DLD1 (cell line): ENCODE data around the gene PCDHGB4.
"Not testable (repeated sequence)": the region's sequence is repeated elsewhere in the genome, so short reads cannot be mapped to it uniquely, and the experiment has no call there.

Experiments
- in situ Hi-C: cut with HindIII; loops from 2 replicates; pipeline ENCODE4 v1.10.0; 2017; ENCODE audit warnings: low sequenced_read_pairs

Gene PCDHGB4

DNA sequence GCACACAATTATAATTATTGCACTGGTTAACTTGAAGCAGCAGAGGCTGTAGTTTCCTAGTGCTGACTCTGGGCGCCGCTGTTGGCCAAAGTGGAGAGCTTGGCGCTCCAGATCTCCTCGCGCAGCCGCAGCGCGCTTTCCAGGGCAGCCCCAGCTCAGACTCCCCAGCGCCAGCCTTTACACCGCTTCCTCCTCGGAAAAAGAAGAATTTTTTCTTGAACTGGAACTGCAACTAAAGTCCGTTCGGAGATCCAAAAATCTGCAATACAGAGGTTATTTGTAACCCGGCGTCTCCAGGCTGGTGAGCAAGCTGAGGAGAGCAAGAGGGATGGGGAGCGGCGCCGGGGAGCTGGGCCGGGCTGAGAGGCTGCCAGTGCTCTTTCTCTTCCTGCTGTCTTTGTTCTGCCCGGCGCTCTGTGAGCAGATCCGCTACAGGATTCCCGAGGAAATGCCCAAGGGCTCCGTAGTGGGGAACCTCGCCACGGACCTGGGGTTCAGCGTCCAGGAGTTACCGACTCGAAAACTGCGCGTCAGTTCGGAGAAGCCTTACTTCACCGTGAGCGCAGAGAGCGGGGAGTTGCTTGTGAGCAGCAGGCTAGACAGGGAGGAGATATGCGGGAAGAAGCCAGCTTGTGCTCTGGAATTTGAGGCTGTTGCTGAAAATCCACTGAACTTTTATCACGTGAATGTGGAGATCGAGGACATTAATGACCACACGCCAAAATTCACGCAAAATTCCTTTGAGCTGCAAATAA lies at the start of gene PCDHGB4:
Gene PCDHGB4, plus strand, starts transcription at position 142 of the 755 bp plus-strand sequence. Its CDS starts 187 bp downstream, at position 329.
- in situ Hi-C loops = not testable (repeated sequence)

- in situ Hi-C loops = loop anchor here (25.0 kb wide), 1 partner anchor 174 kb away; no protein-coding TSS in a partner anchor
Measured at GRCh38 chr5:141338538-141339306, 48.8 kb upstream of the PCDHGB4 start, which contains the start of gene PCDHGA2. Gene PCDHGA2 (plus strand): TSS chr5:141338760.

DNA sequence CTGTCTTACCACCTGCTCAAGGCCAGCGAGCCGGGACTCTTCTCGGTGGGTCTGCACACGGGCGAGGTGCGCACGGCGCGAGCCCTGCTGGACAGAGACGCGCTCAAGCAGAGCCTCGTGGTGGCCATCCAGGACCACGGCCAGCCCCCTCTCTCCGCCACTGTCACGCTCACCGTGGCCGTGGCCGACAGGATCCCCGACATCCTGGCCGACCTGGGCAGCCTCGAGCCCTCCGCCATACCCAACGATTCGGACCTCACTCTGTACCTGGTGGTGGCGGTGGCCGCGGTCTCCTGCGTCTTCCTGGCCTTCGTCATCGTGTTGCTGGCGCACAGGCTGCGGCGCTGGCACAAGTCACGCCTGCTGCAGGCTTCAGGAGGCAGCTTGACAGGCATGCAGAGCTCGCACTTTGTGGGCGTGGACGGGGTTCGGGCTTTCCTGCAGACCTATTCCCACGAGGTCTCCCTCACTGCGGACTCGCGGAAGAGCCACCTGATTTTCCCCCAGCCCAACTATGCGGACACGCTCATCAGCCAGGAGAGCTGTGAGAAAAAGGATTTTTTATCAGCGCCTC lies 46.6 kb upstream of the PCDHGB4 start:
- in situ Hi-C loops = loop anchor here (25.0 kb wide), 1 partner anchor 171 kb away; no protein-coding TSS in a partner anchor

DNA sequence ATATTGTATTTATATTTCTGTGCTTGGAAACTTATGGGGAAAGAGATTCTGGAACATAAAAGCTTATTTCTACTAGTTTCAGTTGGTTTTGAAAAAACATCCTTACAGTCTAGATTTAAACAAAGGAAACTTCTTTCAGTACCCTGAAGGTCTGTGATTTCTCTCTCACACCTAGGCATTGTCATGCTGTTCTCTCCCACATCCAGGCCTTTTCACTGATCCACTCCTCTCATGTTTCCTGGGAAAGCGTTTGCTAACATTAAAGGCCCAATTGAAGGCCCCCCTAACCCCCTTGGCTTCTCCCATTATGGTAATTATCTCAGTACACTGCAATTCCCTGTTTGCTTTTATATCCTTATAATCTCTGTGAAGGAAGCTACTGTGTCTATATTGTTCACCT lies 44.7 kb upstream of the PCDHGB4 start:
- in situ Hi-C loops = loop anchor here (25.0 kb wide), 1 partner anchor 170 kb away; no protein-coding TSS in a partner anchor

GRCh38 chr5:141343242-141343952 lies 44.1 kb upstream of the PCDHGB4 start, which contains the start of gene PCDHGA3:
Gene PCDHGA3 (plus strand): TSS chr5:141343829. CDS start chr5:141344034, 205 bp downstream.
- in situ Hi-C loops = loop anchor here (25.0 kb wide), 1 partner anchor 169 kb away; no protein-coding TSS in a partner anchor

DNA sequence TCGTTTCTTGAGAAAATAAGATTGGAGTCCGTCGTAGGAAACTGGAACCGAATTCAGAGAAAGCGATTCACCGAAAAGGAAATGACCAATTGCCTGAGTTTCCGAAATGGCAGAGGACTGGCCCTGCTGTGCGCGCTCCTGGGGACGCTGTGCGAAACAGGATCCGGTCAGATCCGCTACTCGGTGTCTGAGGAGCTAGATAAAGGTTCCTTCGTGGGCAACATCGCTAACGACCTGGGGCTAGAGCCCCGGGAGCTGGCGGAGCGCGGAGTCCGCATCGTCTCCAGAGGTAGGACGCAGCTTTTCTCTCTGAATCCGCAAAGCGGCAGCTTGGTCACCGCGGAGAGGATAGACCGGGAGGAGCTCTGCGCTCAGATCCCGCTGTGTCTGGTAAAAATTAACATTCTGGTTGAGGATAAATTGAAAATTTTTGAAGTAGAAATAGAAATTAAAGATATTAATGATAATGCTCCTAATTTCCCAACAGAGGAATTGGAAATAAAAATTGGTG lies 43.5 kb upstream of the PCDHGB4 start:
- in situ Hi-C loops = loop anchor here (25.0 kb wide), 1 partner anchor 168 kb away; no protein-coding TSS in a partner anchor

DNA sequence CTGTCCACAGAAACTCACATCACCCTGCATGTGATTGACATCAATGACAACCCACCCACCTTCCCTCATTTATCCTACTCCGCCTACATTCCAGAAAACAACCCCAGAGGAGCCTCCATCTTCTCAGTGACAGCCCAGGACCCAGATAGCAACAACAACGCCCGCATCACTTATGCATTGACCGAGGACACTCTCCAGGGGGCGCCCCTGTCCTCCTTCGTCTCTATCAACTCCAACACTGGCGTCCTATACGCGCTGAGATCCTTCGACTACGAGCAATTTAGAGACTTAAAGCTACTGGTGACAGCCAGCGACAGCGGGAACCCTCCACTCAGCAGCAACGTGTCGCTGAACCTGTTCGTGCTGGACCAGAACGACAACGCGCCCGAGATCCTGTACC lies 42.2 kb upstream of the PCDHGB4 start:
- in situ Hi-C loops = loop anchor here (25.0 kb wide), 1 partner anchor 167 kb away; no protein-coding TSS in a partner anchor

GRCh38 chr5:141346017-141346416 lies 41.5 kb upstream of the PCDHGB4 start:
- in situ Hi-C loops = loop anchor here (25.0 kb wide), 1 partner anchor 166 kb away; no protein-coding TSS in a partner anchor

DNA sequence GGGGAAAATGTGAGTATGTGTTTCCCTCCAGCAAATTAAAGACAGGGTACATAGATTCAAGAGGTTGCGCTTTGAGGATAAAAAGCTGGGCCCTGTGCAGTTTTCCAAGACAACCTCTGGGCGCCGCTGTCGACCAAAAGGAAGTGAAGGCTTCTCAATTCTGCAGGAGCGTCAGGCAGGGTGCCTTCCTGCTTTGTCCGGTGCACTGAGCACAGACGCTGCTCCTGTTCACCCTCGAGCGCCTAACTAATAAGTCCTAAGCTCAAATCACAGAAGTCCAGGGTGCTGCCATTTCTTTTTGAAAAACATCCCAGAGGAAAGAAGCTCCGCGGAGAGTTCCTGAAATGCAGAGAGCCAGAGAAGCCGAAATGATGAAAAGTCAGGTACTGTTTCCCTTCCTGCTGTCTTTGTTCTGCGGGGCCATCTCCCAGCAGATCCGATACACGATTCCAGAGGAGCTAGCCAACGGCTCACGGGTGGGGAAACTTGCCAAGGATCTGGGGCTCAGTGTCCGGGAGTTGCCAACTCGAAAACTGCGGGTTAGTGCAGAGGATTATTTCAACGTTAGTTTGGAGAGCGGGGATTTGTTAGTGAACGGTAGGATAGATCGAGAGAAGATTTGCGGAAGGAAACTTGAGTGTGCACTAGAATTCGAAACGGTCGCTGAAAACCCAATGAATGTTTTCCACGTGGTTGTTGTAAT lies 37.4 kb upstream of the PCDHGB4 start, which contains the start of gene PCDHGB1:
Gene PCDHGB1, plus strand, starts transcription at position 183 of the 703 bp plus-strand sequence. Its CDS starts 162 bp downstream, at position 345.
- in situ Hi-C loops = loop anchor here (25.0 kb wide), 1 partner anchor 162 kb away; no protein-coding TSS in a partner anchor

DNA sequence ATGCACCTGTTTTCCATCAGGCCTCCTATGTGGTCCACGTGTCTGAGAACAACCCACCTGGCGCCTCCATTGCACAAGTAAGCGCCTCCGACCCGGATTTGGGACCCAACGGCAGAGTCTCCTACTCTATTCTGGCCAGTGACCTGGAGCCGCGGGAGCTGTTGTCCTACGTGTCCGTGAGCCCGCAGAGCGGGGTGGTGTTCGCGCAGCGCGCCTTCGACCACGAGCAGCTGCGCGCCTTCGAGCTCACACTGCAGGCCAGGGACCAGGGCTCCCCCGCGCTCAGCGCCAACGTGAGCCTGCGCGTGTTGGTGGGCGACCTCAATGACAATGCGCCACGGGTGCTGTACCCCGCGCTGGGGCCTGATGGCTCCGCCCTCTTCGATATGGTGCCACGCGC lies 35.9 kb upstream of the PCDHGB4 start:
- in situ Hi-C loops = no loop called here

GRCh38 chr5:141354900-141355469 lies 32.5 kb upstream of the PCDHGB4 start, which contains the start of gene PCDHGA4:
Gene PCDHGA4 (plus strand): TSS chr5:141355021. CDS start chr5:141355108, 87 bp downstream.
- in situ Hi-C loops = no loop called here

DNA sequence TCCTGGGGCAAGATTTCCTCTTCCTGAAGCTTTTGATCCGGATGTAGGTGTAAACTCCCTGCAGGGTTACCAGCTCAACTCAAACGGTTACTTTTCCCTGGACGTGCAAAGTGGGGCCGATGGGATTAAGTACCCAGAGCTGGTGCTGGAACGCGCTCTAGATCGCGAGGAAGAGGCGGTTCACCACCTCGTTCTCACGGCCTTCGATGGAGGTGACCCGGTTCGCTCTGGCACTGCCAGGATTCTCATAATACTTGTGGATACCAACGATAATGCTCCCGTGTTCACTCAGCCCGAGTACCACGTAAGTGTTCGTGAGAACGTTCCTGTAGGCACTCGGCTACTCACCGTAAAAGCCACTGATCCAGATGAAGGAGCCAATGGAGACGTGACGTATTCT lies 31.9 kb upstream of the PCDHGB4 start:
- in situ Hi-C loops = no loop called here

DNA sequence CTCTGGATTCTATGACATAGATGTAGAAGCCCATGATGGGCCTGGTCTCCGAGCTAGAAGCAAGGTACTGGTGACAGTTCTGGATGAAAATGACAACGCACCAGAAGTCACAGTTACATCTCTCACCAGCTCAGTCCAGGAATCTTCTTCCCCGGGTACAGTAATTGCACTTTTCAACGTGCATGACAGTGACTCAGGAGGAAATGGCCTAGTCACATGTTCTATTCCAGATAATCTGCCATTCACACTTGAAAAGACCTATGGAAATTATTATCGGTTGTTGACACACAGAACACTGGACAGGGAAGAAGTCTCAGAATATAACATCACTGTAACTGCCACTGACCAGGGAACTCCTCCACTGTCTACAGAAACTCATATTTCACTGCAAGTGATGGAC lies 31.4 kb upstream of the PCDHGB4 start:
- in situ Hi-C loops = no loop called here

- in situ Hi-C loops = no loop called here
Measured at GRCh38 chr5:141356950-141357349, 30.5 kb upstream of the PCDHGB4 start.

DNA sequence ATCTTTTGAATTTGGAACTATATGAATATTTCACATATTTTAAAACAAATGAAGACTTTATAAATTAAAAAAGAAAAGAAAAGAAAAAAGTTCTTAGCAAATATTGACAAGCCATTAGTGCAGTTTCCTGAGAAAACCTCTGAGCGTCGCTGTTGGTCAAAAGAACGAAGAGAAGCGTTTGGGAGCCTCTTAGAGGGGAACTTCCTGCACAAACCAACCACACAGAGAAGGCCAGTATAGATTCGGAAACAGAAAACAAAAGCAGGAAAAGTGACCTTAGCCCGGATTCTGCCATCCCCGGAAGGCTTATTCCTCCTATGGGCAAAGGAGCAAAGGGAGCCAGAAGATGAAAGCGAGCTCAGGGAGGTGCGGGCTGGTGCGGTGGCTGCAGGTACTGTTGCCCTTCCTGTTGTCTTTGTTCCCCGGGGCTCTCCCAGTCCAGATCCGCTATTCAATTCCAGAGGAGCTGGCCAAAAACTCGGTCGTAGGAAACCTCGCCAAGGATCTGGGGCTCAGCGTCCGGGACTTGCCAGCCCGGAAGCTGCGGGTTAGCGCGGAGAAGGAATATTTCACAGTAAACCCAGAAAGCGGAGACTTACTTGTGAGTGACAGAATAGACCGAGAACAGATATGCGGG lies 27.6 kb upstream of the PCDHGB4 start, which contains the start of gene PCDHGB2:
Gene PCDHGB2, plus strand, starts transcription at position 205 of the 637 bp plus-strand sequence. Its CDS starts 142 bp downstream, at position 347.
- in situ Hi-C loops = no loop called here

GRCh38 chr5:141360685-141361084 lies 26.8 kb upstream of the PCDHGB4 start:
- in situ Hi-C loops = no loop called here

- in situ Hi-C loops = no loop called here
Measured at GRCh38 chr5:141362719-141363118, 24.8 kb upstream of the PCDHGB4 start.

- in situ Hi-C loops = no loop called here
Measured at GRCh38 chr5:141363952-141364660, 23.4 kb upstream of the PCDHGB4 start, which contains the start of gene PCDHGA5. Gene PCDHGA5 (plus strand): TSS chr5:141364162. CDS start chr5:141364331, 169 bp downstream.
